HCT116 (cell line): ENCODE measurements around the gene FAM156B.

Source experiments
- CTCF ChIP-seq, 3 experiments: fragments of 200-600 bp in 1 of 3; sonication (generic) in 1 of 3; IDR thresholded peaks in 2 of 3; conservative IDR thresholded peaks in 1 of 3; 2 replicates each; pipeline ENCODE4 v1.5.1; 2012 to 2017; ENCODE audit warnings: low read depth in 2 of 3, low read length in 2 of 3, antibody characterized with exemption in 1 of 3, borderline replicate concordance in 1 of 3, control low read depth in 1 of 3, mild to moderate bottlenecking in 1 of 3, mixed read lengths in 1 of 3, mixed run types in 1 of 3, moderate library complexity in 1 of 3; ENCODE audit not compliant: insufficient read depth in 1 of 3
- EZH2 ChIP-seq: fragments of 200-600 bp; sonication (generic); IDR thresholded peaks from 2 replicates; pipeline ENCODE4 v1.6.1; 2017; ENCODE audit warnings: antibody characterized with exemption, mixed run types

GRCh38 chrX:52874661-52875060 is 22.5 kb upstream of the FAM156B start:
- no peak for TF ChIP-seq EZH2
- TF ChIP-seq CTCF (IDR thresholded peaks at IDR 0.05 in 2 of 3, conservative IDR thresholded peaks at IDR 0.05 in 1 of 3; ENCODE audit: borderline replicate concordance in 1 of 3, insufficient read depth in 1 of 3, low read depth in 2 of 3, low read length in 2 of 3): no peak
